ENCODE results near the gene RNF167. TPM values are rescaled to one million over a fixed set of nuclear protein-coding genes. Genes with fewer than 3 reads are reported as not detected.
A peak's percentile ranks its signal among the peaks of the same experiment; 100 is the strongest.

Gene RNF167
- total RNA-seq, 4 donors from 2014 or later: 57.2 to 348 (median 73.7) TPM

GRCh38 chr17:4945944-4946280 is 5.8 kb downstream of the RNF167 start:
- DNase-seq: no peak
- TF ChIP-seq EP300 (IDR thresholded peaks at IDR 0.05; ENCODE audit: low read depth) (no peak), POLR2A (IDR thresholded peaks at IDR 0.05) (no peak), CTCF (IDR thresholded peaks at IDR 0.05) (no peak), POLR2AphosphoS5 (IDR thresholded peaks at IDR 0.05) (no peak)
- peaks cover 39 to 71% (median 47%) of the 10 kb centered on the region in 4 donors for H3K4me1 ChIP-seq
- peaks cover 0 to 6% (median 0%) of the 10 kb centered on the region in 4 donors for H3K36me3 ChIP-seq
- peak overlapping the region in 2 of 4 donors; percentile 77 to 92 for H3K4me3 ChIP-seq
- H3K9me3 ChIP-seq: no peaks in the 10 kb centered on the region
- WGBS, 2 donors (ENCODE audit: low coverage in 1 of 2): 0 to 23% methylated on average over 1 to 4 of the region's 4 CpGs
- H3K27me3 ChIP-seq: no peaks in the 10 kb centered on the region
- H3K27ac ChIP-seq: peak overlapping the region; percentile 95 to 100 (median 100)
- intact Hi-C loops (cut with DNase I; ENCODE audit: low total_unique reads) (no loop called here), in situ Hi-C loops (cut with MboI; ENCODE audit: low pct_ligation_motif_present in 1 of 4, low pct_unique_long_range_greater_than_20kb in 1 of 4, low sequenced_read_pairs in 3 of 4) (no loop called here)

GRCh38 chr17:4946312-4946976 is 6.4 kb downstream of the RNF167 start:
- WGBS, 2 donors (ENCODE audit: low coverage in 1 of 2): 16 to 40% methylated on average over 4 to 16 of the region's 16 CpGs
- Histone ChIP-seq H3K27ac (peak overlapping the region; percentile 95 to 100 (median 100)), H3K9me3 (no peaks in the 10 kb centered on the region), H3K4me3 (peak overlapping the region; percentile 52 to 100 (median 84)), H3K27me3 (no peaks in the 10 kb centered on the region), H3K4me1 (peaks cover 36 to 69% (median 45%) of the 10 kb centered on the region in 4 donors), H3K36me3 (peaks cover 0 to 6% (median 0%) of the 10 kb centered on the region in 4 donors)
- in situ Hi-C loops (cut with MboI; ENCODE audit: low pct_ligation_motif_present in 1 of 4, low pct_unique_long_range_greater_than_20kb in 1 of 4, low sequenced_read_pairs in 3 of 4): no loop called here
- DNase-seq: no peak
- intact Hi-C loops (cut with DNase I; ENCODE audit: low total_unique reads): no loop called here
- no peak for TF ChIP-seq CTCF (IDR thresholded peaks at IDR 0.05)
- TF ChIP-seq POLR2A (IDR thresholded peaks at IDR 0.05): peak; percentile 17

- H3K36me3 ChIP-seq: peaks cover 0 to 6% (median 0%) of the 10 kb centered on the region in 4 donors
- intact Hi-C loops (cut with DNase I; ENCODE audit: low total_unique reads): no loop called here
- no peak for DNase-seq
Observed at GRCh38 chr17:4947010-4947410, 6.9 kb downstream of the RNF167 start.

More at GRCh38 chr17:4947010-4947410, 6.9 kb downstream of the RNF167 start:
- Histone ChIP-seq H3K27me3 (no peaks in the 10 kb centered on the region), H3K4me1 (peaks cover 30 to 63% (median 40%) of the 10 kb centered on the region in 4 donors), H3K27ac (peak overlapping the region; percentile 95 to 100 (median 100)), H3K9me3 (no peaks in the 10 kb centered on the region), H3K4me3 (peak overlapping the region; percentile 52 to 100 (median 84))
- no peak for TF ChIP-seq POLR2A (IDR thresholded peaks at IDR 0.05)
- no peak for TF ChIP-seq CTCF (IDR thresholded peaks at IDR 0.05)
- in situ Hi-C loops (cut with MboI; ENCODE audit: low pct_ligation_motif_present in 1 of 4, low pct_unique_long_range_greater_than_20kb in 1 of 4, low sequenced_read_pairs in 3 of 4): no loop called here
- 0% methylated on average over 7 of the region's 7 CpGs; no CpG with 5 or more reads in 1 of the 2 donors for WGBS, 2 donors (ENCODE audit: low coverage in 1 of 2)
